HG03280 (cell line): ENCODE data around the gene FSD1.
"Not testable (repeated sequence)": the region's sequence is repeated elsewhere in the genome, so short reads cannot be mapped to it uniquely, and the experiment has no call there.

Experiments used
- ATAC-seq: cut with Tn5 transposase; IDR thresholded peaks from one replicate; pipeline ENCODE4 v1.9.1; 2021; ENCODE audit warnings: mild to moderate bottlenecking, moderate library complexity; ENCODE audit not compliant: unreplicated experiment

The FSD1 gene

DNA sequence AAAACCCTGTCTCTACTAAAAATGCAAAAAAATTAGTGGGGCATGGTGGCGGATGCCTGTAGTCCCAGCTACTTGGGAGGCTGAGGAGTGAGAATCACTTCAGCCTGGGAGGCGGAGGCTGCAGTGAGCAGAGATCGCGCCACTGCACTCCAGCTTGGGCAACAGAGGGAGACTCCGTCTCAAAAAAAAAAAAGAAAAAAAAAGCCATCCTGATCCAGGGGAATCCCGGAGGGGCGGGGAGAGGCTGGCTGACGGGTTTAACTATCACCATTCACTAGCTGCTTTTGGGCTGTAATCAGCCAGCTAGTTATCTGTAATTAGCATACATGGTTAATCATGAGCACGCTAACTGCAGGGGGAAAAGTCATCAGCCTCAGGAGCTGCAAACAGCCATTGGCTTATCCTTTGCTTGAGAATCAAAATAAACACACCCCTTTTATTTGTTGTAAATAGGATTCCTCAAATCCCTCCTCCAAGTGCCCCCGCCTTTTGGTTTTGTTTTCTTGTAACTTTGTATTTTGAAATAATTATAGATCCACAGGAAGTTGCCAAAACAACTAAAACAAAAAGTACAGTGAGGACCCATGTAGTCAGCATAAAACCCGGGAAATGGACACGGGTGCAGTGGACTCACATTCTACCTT is 9.6 kb downstream of the FSD1 start:
- ATAC-seq: no peak

DNA sequence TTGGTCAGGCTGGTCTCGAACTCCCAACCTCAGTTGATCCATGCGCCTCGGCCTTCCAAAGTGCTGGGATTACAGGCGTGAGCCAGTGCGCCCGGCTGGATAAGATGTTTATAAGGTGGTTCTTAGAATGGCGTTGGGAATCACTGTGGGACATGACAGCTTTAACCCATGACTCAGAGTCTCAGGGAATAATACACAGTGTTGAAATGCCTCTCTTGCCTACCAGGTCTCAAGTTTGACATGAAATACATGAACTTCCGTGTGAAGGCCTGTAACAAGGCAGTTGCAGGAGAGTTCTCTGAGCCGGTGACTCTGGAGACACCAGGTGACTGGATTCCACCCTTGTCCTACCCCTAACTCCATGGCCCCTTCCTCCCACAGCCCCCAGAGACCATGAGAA is 12.6 kb downstream of the FSD1 start:
- no peak for ATAC-seq

DNA sequence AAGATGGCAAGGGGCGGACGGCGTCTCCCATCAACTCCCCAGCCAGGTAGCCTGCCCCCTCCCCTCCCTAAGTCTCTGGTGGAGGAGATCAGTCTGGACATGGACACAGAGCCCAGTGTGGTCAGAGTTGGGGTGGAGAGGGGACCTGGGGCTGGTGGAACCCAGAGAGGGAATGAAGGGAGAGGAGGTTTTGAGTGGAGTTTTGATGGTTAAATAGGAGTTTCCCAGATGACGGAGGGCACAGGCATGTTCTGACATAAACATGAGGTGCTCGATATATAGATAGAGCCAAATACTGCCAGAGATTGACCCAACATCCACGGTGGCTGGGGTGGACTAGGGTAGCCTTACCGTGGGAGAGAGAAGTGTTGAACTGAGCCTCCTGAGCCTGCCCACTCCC is 14.1 kb downstream of the FSD1 start:
- no peak for ATAC-seq

DNA sequence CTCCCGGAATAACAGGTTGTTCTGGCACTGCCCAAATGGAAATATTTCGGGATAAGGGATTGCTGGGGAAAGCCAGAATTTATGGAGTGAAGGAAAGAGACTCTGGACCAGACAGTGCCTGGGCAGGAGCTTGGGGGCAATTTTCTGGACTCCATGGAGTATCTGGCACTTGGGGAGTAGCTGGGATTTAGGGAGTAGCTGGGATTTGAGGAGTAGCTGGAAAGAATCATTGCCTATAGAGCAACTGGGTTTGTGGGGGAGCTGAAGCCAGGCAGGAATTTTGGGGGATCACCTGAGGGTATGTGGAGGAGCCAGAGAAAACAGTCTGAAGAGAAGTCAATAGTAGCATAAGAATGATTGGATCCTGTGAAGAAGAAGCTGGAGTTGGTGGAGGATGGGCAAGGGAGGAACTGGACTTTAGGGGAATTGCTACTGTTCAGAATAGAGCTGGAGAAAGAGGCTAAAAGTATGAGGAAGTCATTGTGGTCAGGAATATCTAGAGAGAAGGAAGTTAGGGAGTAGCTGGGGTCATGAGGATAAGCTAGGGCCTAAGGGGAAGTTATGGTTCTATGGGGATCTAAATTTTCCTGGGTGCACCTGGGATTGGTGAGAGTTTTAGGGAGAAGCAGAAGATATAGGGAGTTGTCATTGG is 14.8 kb downstream of the FSD1 start:
- no peak for ATAC-seq

DNA sequence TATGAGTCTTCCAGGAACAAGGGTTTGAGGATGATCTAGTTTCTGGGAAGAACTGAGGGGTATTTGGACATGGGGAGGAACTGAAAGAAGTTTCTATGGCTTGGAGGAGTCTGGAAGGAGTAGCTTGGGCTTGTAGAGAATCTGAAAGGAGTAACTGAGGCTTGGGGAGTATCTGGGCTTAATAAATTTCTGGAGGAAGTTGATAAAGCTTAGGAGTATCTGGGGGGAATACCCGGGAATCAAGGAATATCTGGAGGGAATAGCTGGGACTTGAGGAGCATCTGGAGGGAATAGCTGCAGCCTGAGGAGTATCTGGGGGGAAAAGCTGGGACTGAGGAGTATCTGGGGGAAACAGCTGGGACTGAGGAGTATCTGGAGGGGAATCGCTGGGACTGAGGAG is 16.0 kb downstream of the FSD1 start:
- no peak for ATAC-seq

DNA sequence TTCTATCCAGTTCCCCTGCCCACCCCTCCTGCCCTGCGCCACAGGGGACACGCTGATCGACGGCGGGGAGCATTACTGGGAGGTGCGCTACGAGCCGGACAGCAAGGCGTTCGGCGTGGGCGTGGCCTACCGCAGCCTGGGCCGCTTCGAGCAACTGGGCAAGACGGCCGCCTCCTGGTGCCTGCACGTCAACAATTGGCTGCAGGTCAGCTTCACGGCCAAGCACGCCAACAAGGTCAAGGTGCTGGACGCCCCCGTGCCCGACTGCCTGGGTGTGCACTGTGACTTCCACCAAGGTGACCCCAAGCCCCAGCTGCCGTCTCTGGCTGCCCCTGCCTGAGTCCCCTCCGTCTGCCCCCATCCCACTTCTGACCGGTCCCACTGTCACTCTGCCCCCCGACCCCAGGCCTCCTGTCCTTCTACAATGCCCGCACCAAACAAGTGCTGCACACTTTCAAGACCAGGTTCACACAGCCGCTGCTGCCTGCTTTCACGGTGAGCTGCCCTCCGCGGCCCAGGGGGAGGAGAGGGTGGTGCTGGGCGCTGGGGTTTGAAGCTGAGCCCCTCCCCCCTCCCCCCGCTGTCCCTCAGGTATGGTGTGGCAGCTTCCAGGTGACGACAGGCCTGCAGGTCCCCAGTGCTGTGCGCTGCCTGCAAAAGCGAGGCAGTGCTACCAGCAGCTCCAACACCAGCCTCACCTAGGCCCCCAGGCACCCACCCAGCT is 18.7 kb downstream of the FSD1 start:
- ATAC-seq: no peak

DNA sequence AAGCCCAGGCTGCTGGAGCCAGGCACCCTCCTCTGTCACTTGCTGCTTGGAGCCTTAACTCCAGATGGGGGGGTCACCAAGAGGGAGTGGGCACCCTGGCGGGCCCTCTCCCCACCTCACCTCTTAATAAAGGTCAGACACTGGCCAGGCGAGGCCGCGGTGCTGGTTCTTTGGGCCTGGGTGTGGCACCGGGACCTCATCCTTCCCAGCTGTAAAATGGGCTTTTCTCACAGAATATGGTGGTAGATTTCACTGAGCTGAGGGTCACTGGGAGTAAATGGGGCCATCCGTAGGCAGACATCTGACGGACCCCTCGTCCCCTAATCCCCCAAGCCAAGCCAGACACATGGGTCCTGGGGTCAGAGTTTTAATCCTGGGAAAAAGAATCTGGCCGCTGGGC is 19.3 kb downstream of the FSD1 start:
- no peak for ATAC-seq

DNA sequence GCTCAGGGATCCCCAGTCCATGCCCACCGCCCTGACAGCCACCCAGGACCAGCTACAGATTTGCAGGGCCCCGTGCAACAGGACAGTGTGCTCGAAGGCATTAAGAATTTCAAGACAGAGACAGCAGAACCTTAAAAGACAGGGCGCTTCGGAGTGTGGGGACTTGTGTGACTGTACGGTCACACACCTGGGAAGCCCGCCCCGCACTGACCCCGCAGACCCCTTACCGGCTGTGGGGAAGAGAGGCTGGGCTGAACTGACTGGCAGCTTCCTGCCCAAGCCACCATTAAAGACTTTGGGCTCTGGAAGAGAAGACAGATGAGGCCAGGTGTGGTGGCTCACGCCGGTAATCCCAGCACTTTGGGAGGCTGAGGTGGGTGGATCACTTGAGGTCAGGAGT is 19.8 kb downstream of the FSD1 start:
- ATAC-seq: no peak

DNA sequence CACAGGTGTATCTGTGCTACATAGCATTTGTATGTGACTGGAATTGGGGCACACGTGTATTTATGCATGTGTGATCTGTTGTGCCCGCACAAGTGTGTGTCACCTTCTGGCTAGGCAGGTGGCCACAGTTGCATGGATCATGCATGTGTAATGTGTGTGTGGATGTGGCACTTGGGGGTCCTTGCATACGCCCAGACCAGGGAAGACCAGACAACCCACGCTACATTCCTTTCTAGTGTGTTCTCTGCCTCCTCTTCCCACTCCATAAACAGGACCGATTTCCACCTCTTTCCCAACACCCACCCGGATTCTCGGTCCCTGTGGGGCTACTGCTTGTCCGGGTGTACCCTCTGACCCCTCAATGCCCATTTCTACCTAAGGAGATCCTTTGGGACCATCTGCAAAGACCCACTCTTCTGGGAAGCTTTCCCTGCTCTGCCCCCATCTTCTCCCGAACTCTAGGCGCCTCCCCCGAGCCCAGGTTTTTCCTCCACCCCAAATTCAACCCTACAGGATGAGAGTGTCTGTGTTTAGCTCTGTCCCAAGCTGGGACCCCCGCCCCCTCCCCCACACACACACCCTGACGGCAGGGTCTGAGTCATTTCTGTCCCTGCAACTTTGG is 21.9 kb downstream of the FSD1 start:
- ATAC-seq: no peak

DNA sequence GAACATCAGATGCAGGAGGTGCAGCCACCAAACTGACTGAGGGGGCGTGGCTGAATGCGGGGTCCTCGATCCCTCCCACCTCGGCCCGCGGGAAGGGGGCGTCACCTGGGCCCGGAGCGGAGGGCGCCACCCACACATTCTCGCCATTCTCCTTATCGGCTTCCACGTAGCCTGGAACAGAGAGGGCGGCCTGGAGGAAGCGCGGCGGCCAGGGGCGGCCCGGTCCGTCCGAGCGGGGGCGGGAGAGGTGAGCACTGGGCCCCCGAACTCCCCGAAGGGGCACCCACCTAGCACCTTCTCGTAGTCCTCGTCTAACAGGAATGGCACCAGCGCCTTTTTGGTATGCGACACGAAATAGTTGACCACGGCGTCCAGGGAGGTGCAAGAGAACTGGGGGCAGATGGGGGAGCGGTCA is 22.4 kb downstream of the FSD1 start:
- no peak for ATAC-seq

DNA sequence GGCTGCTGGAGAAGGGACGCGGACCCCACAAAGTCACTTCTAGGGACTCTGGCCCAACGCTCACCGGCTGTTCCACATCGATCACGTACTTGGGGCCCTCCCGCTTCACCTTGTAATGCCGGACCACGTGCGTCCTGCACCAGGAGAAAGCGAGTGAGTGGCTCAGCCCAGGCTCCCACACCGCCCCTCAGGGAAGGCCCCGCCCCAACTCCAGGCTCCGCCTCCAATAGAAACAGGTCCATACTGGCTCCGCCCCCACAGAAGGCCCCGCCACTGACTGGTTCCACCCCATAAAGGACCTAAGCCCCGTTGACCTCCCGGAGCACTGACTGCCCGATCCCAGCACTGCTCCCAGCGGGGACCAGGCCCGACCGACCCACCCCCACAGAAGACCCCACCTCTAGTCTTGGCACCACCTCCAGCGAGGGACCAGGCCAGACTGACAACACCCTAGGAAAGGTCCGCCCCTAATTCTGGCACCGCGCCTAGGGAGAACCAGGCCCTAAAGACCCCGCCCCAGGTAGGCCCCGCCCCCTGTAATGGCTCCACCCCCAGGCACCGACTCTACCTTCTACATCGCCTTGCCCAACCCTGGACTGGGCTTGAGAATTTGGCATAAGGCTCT is 23.0 kb downstream of the FSD1 start:
- no peak for ATAC-seq

DNA sequence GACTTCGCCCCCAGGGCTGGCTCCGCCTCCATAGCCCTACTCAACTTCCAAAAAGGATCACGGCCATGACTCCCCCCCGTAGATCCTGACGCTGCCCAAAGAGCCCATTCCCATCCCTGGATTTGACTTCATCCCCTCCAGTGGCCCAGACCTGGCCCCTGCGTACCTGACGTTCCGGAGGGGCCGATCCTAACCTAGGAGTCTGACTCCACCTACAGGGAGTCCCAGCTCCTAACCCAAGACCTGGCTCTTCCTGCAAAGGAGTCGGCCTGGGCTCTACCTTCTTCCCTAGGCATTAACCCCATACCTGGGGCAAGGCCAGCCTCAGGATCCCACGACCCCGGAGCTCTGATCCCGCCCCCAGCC is 23.5 kb downstream of the FSD1 start:
- ATAC-seq: peak; percentile 8

DNA sequence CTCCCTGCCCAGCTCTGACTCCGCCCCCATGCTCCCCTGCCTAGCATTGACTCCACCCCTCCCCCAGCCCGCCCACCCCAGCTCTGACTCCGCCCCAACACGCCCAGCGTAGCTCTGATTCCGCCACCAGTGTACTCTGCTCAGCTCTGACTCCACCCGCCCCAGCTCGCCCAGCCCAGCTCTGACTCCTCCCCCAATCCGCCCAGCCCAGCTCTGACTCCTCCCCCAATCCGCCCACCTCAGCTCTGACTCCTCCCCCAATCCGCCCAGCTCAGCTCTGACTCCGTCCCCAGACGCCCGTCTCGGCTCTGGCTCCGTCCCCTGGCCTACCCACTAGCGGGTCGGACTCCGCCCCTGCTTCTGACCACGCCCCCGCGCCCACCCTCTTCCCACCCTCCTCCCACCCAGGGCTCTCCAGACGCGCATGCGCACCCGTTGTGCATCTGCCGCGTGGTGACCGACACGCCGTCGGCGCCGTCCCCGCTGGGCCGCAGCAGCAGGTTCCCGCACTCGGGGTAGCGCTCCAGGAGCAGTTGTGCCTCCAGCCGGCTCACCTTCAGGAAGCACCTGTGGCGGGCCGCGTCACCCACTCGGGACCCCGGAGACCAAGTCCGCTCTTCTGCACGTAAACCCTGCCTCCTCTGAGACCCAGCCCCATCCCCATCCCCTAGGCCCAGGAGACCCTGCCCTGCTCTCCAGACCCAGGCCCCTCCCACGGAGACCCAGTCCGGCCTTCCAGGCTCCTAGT is 24.0 kb downstream of the FSD1 start:
- ATAC-seq: peak; percentile 89

DNA sequence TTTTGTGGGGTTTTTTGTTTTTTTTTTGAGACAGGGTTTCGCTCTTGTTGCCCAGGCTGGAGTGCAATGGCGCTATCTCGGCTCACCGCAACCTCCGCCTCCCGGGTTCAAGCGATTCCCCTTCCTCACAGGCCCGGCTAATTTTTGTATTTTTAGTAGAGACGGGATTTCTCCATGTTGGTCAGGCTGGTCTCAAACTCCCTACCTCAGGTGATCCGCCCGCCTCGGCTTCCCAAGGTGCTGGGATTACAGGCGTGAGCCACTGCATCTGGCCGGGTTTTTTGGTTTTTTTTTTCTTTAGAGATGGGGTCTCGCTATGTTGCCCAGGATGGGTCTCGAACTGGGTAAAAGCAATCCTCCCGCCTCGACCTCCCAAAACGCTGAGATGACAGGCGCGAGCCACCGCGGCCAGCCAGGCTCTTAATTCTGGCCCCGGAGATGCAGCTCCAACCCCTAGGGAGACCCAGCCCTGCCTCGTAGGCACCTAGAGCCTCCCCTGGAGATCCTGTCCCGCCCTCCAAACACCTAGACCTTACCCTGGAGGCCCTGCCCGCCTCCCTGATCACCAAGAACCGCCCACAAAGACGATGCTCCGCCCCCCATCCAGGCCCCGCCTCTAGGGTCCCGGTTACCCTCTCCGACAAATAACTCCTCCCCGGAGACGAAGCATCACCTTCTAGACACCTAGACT is 24.7 kb downstream of the FSD1 start:
- ATAC-seq: not testable (repeated sequence)

DNA sequence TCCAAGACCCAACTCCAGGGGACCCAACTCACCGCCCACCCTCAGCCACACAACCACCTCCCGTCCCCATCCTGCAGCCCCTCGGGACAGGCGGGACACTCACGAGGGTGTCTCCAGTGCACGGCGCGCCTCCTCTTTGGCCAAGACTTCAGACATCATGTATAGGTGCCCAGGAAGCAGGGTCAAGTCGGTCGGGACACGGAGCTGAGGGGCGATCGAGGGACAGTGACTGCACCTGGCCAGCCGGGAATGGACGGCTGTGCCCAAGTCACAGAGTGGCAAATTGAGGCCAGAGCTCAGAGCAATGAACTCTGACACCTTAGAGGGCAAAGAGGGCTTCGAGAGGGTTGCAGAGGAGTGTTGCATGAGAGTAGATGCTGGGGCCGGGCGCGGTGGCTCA is 25.5 kb downstream of the FSD1 start:
- no peak for ATAC-seq

DNA sequence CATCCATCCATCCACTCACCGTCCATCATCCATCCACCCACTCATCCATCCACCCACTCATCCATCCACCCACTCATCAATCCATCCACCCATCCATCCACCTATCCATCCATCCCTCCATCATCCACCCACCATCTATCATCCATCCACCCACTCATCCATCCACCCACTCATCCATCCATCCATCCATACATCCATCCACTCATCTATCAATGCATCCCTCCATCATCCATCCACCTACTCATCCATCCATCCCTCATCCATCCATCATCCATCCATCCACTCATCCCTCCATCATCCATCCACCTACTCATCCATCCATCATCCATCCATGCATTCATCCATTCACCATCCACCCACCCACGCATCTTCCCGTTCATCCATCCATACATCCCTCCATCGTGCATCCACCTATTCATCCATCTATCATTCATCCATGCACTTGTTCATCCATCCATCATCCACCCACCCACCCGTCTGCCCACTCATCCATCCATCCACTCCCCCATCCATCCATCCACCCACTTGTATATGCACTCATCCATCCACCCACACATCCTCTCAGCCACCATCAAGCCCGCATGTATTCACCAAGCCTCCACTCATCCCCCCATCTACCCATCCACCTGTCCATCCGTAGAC is 30.7 kb downstream of the FSD1 start:
- no peak for ATAC-seq

DNA sequence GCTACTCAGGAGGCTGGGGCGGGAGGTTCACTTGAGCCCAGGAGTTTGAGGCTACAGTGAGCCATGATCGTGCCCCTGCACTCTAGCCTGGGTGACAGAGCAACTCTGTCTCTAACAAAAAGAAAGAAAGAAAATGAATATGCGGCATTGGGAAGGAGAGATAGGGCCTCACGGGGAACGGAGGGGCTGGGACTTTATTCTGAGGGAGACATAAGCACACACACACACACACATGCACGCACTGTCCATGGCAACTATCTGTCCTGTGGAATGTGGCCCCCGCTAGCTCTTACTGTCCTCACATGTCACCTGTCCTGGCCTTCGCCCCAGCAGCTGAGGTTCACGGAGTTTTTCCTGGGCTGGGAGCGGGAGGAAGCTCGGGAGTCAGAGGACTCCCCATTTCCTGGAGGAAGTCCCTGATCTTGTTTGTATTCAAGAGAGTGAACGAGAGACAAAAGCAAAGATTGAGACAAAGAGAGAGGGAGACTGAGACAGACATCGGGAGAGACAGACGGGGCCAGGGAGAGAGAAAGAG is 33.6 kb downstream of the FSD1 start:
- ATAC-seq: no peak

DNA sequence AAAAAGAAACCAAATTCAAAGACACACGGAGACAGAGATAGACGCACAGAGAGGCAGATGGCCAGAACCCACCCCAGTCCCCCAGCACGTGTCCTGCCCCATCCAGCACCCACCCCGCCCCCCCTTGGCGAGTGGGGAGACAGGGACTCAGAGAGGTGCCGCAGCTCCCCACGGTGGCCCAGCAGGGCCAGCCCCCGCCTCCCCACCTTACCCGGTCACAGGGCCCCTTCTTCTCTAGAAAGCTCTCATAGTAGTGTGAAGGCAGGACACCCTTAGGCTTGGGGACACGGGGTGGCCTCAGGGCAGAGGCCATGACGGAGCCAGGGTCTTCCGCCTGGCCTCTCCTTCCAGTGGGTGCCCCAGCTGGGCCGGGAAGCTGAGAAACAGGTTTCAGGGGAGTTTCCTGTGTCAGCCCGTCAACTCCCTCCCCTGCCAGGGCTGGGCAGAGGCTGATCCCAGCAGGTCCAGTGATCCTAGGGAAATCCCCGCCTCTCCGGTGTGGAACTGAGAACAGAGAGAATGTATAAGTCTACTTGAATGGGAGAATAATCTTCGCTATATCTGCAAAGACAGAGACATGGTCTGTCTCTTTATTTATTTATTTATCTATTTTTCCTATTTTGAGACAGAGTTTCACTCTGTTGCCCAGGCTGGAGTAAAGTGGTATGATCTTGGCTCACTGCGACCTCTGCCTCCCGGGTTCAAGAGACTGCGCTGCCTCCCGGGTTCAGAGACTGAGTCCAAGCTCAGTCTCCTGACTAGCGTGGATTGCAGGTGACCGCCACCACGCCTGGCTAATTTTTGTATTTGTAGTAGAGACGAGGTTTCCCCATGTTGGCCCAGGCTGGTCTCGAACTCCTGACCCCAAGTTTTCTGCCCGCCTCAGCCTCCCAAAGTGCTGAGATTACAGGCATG is 34.3 kb downstream of the FSD1 start, which contains the start of gene STAP2:
Gene STAP2, minus strand, starts transcription at position 387 of the 915 bp plus-strand sequence. Its CDS starts 74 bp downstream, at position 313.
- ATAC-seq: no peak
